GM21423 (cell line): ENCODE results near the gene SMNDC1.
"Not testable (repeated sequence)": the region's sequence is repeated elsewhere in the genome, so short reads cannot be mapped to it uniquely, and the experiment has no call there.

Experiments used
- ATAC-seq: cut with Tn5 transposase; IDR thresholded peaks from one replicate; pipeline ENCODE4 v1.9.1; 2021; ENCODE audit warnings: mild to moderate bottlenecking, moderate library complexity; ENCODE audit not compliant: unreplicated experiment

Gene SMNDC1

GRCh38 chr10:110304780-110305421, at the start of gene SMNDC1:
SMNDC1 (minus strand) TSS chr10:110304920; CDS start chr10:110303587, 1,333 bp downstream.
- peak; percentile 87 for ATAC-seq

GRCh38 chr10:110354322-110354766, 49.6 kb upstream of the SMNDC1 start:
- ATAC-seq = peak; percentile 23

- no peak for ATAC-seq
Measured at GRCh38 chr10:110353244-110354119, 48.8 kb upstream of the SMNDC1 start.

- ATAC-seq = no peak
Measured at GRCh38 chr10:110352930-110353243, 48.2 kb upstream of the SMNDC1 start.

GRCh38 chr10:110350812-110351211, 46.1 kb upstream of the SMNDC1 start:
- ATAC-seq = no peak

- no peak for ATAC-seq
Measured at GRCh38 chr10:110349831-110350230, 45.1 kb upstream of the SMNDC1 start.

- ATAC-seq = no peak
Measured at GRCh38 chr10:110349386-110349785, 44.7 kb upstream of the SMNDC1 start.

GRCh38 chr10:110348336-110348735, 43.6 kb upstream of the SMNDC1 start:
- ATAC-seq = no peak

GRCh38 chr10:110346914-110347313, 42.2 kb upstream of the SMNDC1 start:
- no peak for ATAC-seq

- no peak for ATAC-seq
Measured at GRCh38 chr10:110345286-110345685, 40.6 kb upstream of the SMNDC1 start.

GRCh38 chr10:110344622-110345021, 39.9 kb upstream of the SMNDC1 start:
- ATAC-seq = no peak

- ATAC-seq = no peak
Measured at GRCh38 chr10:110343947-110344346, 39.2 kb upstream of the SMNDC1 start.

GRCh38 chr10:110340816-110341215, 36.1 kb upstream of the SMNDC1 start:
- ATAC-seq = no peak

- no peak for ATAC-seq
Measured at GRCh38 chr10:110340122-110340521, 35.4 kb upstream of the SMNDC1 start.

- no peak for ATAC-seq
Measured at GRCh38 chr10:110337906-110338305, 33.2 kb upstream of the SMNDC1 start.

- no peak for ATAC-seq
Measured at GRCh38 chr10:110337401-110337800, 32.7 kb upstream of the SMNDC1 start.

GRCh38 chr10:110336111-110336721, 31.5 kb upstream of the SMNDC1 start:
- ATAC-seq = no peak

GRCh38 chr10:110335314-110336064, 30.8 kb upstream of the SMNDC1 start:
- no peak for ATAC-seq

GRCh38 chr10:110334061-110334656, 29.4 kb upstream of the SMNDC1 start:
- ATAC-seq = no peak

GRCh38 chr10:110331226-110331795, 26.6 kb upstream of the SMNDC1 start:
- not testable (repeated sequence) for ATAC-seq
